ENCODE measurements around the gene FNDC3A.
"Not testable (repeated sequence)": the region's sequence is repeated elsewhere in the genome, so short reads cannot be mapped to it uniquely, and the experiment has no call there.

Gene FNDC3A

GRCh38 chr13:49040872-49041271 lies 65.2 kb downstream of the FNDC3A start:
- no peak overlapping the region for H3K4me3 ChIP-seq (ENCODE audit: low read depth, low read length)

GRCh38 chr13:49042476-49042875 lies 66.8 kb downstream of the FNDC3A start:
- H3K4me3 ChIP-seq (ENCODE audit: low read depth, low read length) = no peak overlapping the region

- no peak overlapping the region for H3K4me3 ChIP-seq (ENCODE audit: low read depth, low read length)
Measured at GRCh38 chr13:49044008-49044407, 68.3 kb downstream of the FNDC3A start.

- H3K4me3 ChIP-seq (ENCODE audit: low read depth, low read length) = no peak overlapping the region
Measured at GRCh38 chr13:49044836-49045235, 69.1 kb downstream of the FNDC3A start.

- no peak overlapping the region for H3K4me3 ChIP-seq (ENCODE audit: low read depth, low read length)
Measured at GRCh38 chr13:49046002-49046401, 70.3 kb downstream of the FNDC3A start.

- no peak overlapping the region for H3K4me3 ChIP-seq (ENCODE audit: low read depth, low read length)
Measured at GRCh38 chr13:49046519-49046918, 70.8 kb downstream of the FNDC3A start.

GRCh38 chr13:49052813-49053212 lies 77.1 kb downstream of the FNDC3A start:
- H3K4me3 ChIP-seq (ENCODE audit: low read depth, low read length) = no peak overlapping the region

- no peak overlapping the region for H3K4me3 ChIP-seq (ENCODE audit: low read depth, low read length)
Measured at GRCh38 chr13:49053215-49053614, 77.5 kb downstream of the FNDC3A start.

- no peak overlapping the region for H3K4me3 ChIP-seq (ENCODE audit: low read depth, low read length)
Measured at GRCh38 chr13:49053906-49054305, 78.2 kb downstream of the FNDC3A start.

- H3K4me3 ChIP-seq (ENCODE audit: low read depth, low read length) = no peak overlapping the region
Measured at GRCh38 chr13:49055021-49055420, 79.3 kb downstream of the FNDC3A start.

GRCh38 chr13:49057176-49057575 lies 81.5 kb downstream of the FNDC3A start:
- no peak overlapping the region for H3K4me3 ChIP-seq (ENCODE audit: low read depth, low read length)

- H3K4me3 ChIP-seq (ENCODE audit: low read depth, low read length) = no peak overlapping the region
Measured at GRCh38 chr13:49058761-49059160, 83.0 kb downstream of the FNDC3A start.

- no peak overlapping the region for H3K4me3 ChIP-seq (ENCODE audit: low read depth, low read length)
Measured at GRCh38 chr13:49060678-49061387, 85.1 kb downstream of the FNDC3A start.

- H3K4me3 ChIP-seq (ENCODE audit: low read depth, low read length) = not testable (repeated sequence)
Measured at GRCh38 chr13:49061388-49061752, 85.7 kb downstream of the FNDC3A start.

GRCh38 chr13:49062297-49062896 lies 86.7 kb downstream of the FNDC3A start:
- H3K4me3 ChIP-seq (ENCODE audit: low read depth, low read length) = no peak overlapping the region

GRCh38 chr13:49063011-49063410 lies 87.3 kb downstream of the FNDC3A start:
- H3K4me3 ChIP-seq (ENCODE audit: low read depth, low read length) = no peak overlapping the region

GRCh38 chr13:49063497-49063896 lies 87.8 kb downstream of the FNDC3A start:
- H3K4me3 ChIP-seq (ENCODE audit: low read depth, low read length) = no peak overlapping the region

GRCh38 chr13:49064476-49064875 lies 88.8 kb downstream of the FNDC3A start:
- H3K4me3 ChIP-seq (ENCODE audit: low read depth, low read length) = no peak overlapping the region

- H3K4me3 ChIP-seq (ENCODE audit: low read depth, low read length) = no peak overlapping the region
Measured at GRCh38 chr13:49066856-49067255, 91.1 kb downstream of the FNDC3A start.

GRCh38 chr13:49068498-49068897 lies 92.8 kb downstream of the FNDC3A start:
- H3K4me3 ChIP-seq (ENCODE audit: low read depth, low read length) = not testable (repeated sequence)

- H3K4me3 ChIP-seq (ENCODE audit: low read depth, low read length) = not testable (repeated sequence)
Measured at GRCh38 chr13:49070021-49070420, 94.3 kb downstream of the FNDC3A start.

GRCh38 chr13:49071341-49071937 lies 95.7 kb downstream of the FNDC3A start:
- H3K4me3 ChIP-seq (ENCODE audit: low read depth, low read length) = no peak overlapping the region

All from iPS-11a (cell line).